Stimulated activated CD4-positive, alpha-beta T cell treated with anti-CD3 and anti-CD28 coated beads, TNF-alpha, amount 100 ng/mL, for 24 hours (primary cell): ENCODE measurements around the gene B3GLCT.
"Not testable (repeated sequence)": the region's sequence is repeated elsewhere in the genome, so short reads cannot be mapped to it uniquely, and the experiment has no call there.

ENCODE experiments used
- DNase-seq, 3 experiments: peaks; one replicate each; pipeline ENCODE4 v3.0.0-alpha.2; 2020; ENCODE audit warnings: low read depth in 3 of 3

B3GLCT gene

DNA sequence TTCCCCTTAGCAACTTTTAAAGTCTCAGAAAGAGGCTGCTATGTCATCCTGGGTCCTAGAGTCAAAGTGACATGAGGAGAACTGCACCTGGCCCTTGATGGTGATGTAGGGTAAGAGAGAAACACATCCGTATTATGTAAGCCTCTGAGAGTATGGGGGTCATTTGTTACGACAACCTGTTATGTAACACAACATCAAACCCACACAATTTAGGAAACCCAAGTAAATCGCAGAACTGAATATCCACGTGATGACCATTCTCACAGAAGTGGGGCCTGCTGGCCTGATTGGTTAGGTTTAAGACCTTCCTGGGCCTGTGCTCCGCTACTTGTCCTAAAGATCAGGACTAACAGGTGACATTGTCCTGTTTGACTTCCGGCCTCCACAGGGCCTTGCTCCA, 15.3 kb upstream of the B3GLCT start:
- DNase-seq, result no peak

DNA sequence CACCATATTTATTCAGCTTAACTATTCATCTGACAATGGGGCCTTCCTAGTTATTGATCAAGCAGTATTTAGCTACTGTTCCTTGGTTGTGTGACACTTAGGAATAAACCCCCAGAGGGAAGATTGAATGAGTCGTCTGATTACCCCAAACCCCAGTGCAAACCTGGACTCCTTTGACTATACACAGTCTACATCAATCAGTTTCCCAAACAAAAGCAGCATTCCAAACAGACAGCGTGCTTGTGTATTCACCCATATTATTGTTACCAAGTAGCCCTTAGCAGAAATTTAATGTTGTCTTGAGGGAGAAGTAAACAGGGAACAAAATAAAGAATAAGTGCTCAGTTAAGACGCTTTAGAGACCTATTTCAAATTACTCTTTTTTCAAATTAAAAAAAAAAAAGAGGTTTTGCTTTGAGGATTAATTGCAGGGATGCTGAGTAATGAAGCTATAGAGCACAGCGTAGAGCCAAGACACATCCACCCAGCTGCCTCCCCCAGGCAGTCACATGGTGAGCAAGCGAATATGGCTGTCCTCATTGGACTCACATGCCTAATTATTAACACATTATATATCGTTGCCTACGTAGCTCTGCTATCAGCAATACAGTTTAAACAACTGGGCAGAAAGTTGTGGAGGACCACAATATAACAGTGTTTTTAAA, 14.7 kb upstream of the B3GLCT start:
- DNase-seq, result no peak

DNA sequence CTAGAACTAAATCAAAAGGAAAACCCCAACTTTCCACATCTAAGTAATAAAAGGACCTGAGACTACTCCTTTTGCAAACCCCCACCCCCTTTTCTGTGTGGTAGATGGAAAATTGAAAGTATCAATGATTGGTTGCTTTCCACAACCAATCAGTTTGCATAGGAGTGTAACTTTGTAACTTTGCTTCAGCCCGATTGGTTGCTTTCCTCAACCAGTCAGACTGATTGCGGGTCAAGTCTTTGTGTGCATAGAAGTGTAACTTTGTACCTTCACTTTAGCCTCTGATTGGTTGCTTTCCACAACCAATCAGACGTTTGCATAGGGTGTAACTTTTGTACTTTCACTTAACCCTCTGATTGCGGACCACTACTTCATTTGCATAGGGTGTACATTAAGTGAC, 8.0 kb upstream of the B3GLCT start:
- no peak for DNase-seq

GRCh38 chr13:31192306-31192705, 7.5 kb upstream of the B3GLCT start:
- no peak for DNase-seq

DNA sequence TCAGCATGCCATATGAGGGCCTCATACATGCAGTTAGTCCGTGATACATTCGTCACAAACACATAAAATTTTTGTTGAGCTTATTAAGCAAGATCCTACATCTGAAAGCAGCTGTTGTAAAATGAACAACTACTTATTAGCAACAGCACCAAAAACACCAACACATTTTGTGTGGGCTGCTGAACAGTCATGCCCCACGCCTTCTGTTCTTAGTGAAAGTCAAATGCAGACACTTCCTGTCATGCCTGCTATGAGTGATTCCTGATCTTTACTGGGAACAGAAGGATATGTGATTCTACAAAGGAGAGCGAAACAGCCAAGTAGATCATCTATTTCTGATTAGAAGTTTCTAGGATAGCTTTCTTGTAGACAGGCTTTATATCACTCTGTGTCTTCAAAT, 4.2 kb upstream of the B3GLCT start:
- DNase-seq, result no peak

GRCh38 chr13:31196992-31197391, 2.8 kb upstream of the B3GLCT start:
- DNase-seq, result no peak

- DNase-seq, result no peak
These were observed 1.3 kb upstream of the B3GLCT start for GRCh38 chr13:31198519-31198918.

DNA sequence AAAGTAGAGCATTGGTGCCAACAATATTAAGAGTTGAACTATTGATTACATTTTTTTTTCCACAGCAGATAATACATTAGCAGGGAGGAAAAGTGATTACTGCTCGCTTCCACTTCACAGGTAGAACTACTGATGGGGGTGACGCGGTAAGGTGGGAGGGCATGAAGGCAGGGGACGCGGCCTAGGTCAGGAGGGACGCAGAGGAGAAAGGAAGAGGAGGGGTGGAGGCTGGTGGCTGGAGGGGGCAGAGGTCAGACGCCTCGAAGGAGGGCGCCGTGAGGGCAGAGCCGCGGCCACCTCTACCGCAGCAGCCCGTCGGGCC, 287 bp upstream of the B3GLCT start:
- no peak for DNase-seq

DNA sequence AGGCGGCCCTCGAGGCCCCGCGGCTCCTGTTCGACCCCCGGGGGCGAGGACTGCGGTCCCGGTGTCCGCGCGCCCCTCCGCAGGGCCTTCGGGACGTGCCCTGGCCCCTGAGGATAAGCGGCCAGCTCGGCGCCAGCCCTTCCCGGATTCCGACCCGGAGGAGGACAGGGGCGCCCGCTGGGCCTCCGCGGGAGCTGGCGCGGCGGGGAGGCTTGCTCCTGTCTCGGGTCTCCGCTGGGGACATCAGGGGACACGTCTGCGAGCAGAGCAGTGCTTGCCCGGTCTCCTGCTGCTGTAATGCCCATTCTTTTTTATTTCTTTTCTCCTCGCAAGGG, 829 bp downstream of the B3GLCT start:
- peak; percentile 3 to 44 (median 5) for DNase-seq

GRCh38 chr13:31201341-31202031, 1.7 kb downstream of the B3GLCT start:
- no peak for DNase-seq

DNA sequence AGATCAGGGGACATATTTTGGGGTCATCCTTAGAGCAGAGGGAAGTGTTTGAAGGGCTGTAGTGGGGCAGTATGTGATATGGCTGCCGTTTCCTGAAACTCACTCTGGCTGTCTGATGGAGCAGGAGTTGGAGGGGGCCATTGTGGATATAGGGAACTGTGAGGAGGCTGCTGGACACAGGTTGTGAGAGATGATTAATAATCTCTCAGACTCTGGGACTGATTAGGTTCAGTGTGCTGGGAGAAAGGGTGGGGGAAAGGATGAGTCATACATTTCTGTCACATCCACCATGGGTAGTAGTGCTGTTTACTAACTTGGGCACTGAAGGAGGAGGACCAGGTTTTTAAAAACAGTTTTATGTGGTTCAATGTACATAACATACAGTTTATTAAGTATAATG, 4.8 kb downstream of the B3GLCT start:
- DNase-seq, result no peak

DNA sequence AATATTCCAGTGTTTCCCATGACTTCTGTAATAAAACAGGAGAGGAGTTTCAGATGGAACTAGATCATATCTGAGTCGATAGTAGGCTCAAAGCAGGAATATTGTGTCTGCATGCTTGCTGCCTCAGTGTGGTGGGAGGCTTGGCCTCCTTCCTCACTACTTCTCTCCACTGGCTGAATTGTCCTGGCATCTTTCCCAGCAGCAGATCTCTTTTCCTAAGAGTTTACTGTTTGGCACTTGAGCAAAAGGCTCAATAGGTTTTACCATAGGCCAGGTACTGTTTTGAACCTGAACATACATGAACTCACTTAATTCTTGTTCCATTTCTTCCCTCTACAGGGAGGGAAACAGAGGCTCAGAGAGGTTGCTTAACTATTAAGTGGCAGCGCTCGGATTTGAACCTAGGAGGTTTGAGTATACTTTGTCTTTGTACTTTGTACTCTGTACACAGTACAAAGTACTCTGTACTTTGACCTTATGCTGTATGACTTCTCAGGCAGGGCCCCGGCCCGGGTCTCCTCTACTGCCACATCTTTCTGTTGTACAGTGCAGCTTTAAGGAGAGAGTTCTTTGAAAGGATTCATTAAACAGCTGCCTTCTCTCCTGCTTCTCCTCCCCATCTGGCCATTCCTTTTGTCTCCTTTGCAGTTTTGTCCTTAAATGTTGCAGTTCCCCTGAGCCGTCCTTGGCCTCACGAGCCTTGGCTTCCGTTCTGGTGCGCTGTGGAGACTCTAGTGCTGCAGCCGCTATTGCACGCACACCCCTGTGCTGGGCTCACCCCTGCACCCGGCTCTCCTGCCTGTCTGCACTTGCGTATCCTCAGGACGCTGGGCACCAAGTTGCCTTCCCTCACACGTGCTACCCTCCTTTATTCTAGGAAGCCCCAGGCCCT, 8.1 kb downstream of the B3GLCT start:
- no peak for DNase-seq

GRCh38 chr13:31208559-31209122, 8.9 kb downstream of the B3GLCT start:
- DNase-seq, result no peak

DNA sequence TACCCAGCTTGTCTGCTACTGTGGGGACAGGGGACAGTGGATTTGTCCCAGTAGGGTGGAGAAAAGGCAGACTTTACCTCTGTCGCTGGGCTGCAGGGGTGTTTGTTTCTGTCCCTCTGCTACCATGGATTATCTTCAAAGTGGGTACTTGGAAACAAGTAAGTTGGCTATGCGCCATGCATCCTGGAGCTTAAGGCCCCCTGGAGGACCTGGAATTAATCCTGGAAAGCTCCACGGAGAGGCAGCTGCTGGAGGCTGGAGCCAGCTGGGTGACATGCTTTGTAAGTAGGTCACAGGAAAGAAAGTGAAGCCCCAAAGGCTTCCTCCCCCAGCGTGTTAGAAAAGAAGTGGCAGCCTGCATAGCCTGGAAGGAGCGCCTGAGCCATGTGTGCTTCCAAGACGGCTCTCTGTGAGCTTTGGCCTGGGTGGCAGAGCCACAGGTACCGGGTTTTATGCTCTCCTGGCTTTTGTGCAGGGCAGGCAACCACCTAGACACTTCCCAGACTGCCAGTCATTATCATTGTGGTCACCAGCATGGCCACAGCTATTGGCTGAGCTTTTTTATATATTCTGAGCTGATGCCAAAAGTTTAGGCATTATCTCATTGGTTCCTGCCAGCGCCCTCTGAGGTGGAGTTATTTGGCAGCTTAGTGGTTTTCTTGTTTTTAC, 9.5 kb downstream of the B3GLCT start:
- DNase-seq, result no peak

DNA sequence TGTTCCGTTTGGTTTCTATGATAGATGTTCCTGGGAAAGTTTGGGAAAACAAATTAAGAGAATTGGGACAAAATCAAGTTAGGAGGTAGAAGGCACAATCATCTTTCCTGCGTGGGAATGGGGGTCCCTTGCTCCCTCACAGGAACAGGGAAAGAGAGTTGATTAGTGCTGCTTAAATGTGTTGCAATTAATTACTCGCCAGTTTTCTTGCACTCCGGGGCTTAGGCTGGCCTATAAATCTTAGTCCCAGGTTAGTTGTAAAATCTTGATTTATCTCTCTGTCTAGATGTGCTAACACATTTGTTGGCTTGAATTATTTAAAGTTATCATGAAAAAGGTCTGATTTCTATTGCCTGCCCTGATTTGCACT, 10.1 kb downstream of the B3GLCT start:
- DNase-seq, result no peak

- DNase-seq, result no peak
These were observed 14.0 kb downstream of the B3GLCT start for GRCh38 chr13:31213651-31214289.

- no peak for DNase-seq
These were observed 14.7 kb downstream of the B3GLCT start for GRCh38 chr13:31214435-31214834.

- DNase-seq, result not testable (repeated sequence)
These were observed 17.1 kb downstream of the B3GLCT start for GRCh38 chr13:31216916-31217315.

DNA sequence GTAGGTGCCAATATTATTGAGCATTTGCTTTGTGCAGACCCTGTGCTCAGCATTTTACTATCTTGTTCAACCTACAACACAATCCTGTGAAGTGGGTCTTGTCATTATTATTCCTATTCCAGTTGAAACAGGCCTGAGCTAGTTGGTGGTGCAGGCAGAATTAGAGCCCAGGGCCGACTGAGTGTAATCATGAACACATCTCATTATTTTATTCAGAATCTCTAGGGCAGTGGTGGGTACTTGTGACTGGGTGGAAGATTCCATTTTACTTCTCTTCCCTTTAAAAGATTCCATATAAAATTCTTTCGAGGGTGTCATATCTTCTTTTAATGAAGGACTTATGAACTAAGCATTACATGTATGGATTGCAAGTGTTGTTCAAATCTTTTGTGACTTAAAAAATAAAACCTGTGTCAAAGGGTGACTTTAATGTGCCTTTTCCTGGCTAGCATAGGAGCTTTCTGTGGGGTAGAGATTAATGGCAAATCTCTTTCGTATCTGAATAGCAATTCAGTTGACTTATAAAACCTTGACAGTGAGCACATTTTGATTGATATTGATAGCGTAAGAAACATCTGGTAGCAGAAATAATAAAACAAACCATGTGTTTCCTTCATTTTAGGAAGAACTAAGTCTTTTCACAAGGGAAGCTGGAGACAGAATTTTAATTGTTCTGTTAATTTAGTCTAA, 20.3 kb downstream of the B3GLCT start:
- DNase-seq, result no peak

- no peak for DNase-seq
These were observed 21.3 kb downstream of the B3GLCT start for GRCh38 chr13:31221057-31221456.

DNA sequence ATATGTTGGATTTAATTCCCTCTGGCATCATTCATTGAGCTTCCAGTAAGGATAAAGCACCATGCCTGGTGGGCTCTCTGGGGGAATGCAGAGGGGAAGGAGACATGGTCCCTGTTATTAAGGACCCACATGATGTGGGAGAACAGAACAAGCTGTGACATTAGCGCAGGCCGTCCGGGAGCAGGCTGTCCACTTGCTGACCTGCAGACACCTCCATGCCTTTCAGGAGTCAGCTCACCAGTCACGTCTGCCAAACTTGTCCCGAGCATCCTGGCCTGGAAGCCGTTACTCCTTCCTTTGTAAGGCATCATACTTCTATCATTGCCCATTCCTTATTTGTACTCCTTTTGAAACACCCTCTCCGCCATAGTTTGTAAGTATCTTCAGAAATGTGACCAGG, 23.4 kb downstream of the B3GLCT start:
- no peak for DNase-seq
